PC-3 (cell line): ENCODE results near the gene EVPL.

Experiments used
- EZH2 ChIP-seq: fragments of 300-600 bp; sonication (generic); IDR thresholded peaks from one replicate; pipeline ENCODE4 v1.6.1; 2017; ENCODE audit warnings: antibody characterized with exemption, mild to moderate bottlenecking, low read length; ENCODE audit not compliant: unreplicated experiment
- EZH2phosphoT487 ChIP-seq: fragments of 300-600 bp; sonication (generic); IDR thresholded peaks from 2 replicates; pipeline ENCODE4 v1.6.1; 2018; ENCODE audit warnings: mild to moderate bottlenecking, antibody characterized with exemption, low read length, borderline replicate concordance
- TF ChIP-seq, protein P1 (sequence below): fragments of 300-600 bp; sonication (generic); conservative IDR thresholded peaks from 2 replicates; pipeline ENCODE4 v1.5.1; 2017; ENCODE audit warnings: antibody characterized with exemption, low read depth, mild to moderate bottlenecking, low read length

GRCh38 chr17:75996665-75997590 is 30.2 kb downstream of the EVPL start:
- no peak for TF ChIP-seq EZH2phosphoT487
- TF ChIP-seq EZH2, result no peak
- TF ChIP-seq, protein P1, sequence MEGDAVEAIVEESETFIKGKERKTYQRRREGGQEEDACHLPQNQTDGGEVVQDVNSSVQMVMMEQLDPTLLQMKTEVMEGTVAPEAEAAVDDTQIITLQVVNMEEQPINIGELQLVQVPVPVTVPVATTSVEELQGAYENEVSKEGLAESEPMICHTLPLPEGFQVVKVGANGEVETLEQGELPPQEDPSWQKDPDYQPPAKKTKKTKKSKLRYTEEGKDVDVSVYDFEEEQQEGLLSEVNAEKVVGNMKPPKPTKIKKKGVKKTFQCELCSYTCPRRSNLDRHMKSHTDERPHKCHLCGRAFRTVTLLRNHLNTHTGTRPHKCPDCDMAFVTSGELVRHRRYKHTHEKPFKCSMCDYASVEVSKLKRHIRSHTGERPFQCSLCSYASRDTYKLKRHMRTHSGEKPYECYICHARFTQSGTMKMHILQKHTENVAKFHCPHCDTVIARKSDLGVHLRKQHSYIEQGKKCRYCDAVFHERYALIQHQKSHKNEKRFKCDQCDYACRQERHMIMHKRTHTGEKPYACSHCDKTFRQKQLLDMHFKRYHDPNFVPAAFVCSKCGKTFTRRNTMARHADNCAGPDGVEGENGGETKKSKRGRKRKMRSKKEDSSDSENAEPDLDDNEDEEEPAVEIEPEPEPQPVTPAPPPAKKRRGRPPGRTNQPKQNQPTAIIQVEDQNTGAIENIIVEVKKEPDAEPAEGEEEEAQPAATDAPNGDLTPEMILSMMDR, result no peak
